Neuronal stem cell (in vitro differentiated cells): ENCODE results near the gene MRFAP1.

Experiments used
- DNase-seq: peaks from one replicate; pipeline ENCODE4 v3.0.0-alpha.2; 2013; ENCODE audit warnings: low spot score
- H2AFZ ChIP-seq: one replicate; pipeline ENCODE4 v1.6.1; 2013; ENCODE audit warnings: mild to moderate bottlenecking, low read length, inconsistent platforms
- H2AK5ac ChIP-seq: 2 replicates; pipeline ENCODE4 v1.6.1; 2013; ENCODE audit warnings: low read depth, mild to moderate bottlenecking, inconsistent platforms, low read length, moderate library complexity, mixed read lengths
- H2BK120ac ChIP-seq: 2 replicates; pipeline ENCODE4 v1.6.1; 2013; ENCODE audit warnings: low read depth, mild to moderate bottlenecking, inconsistent platforms, low read length, moderate library complexity, mixed read lengths
- H2BK12ac ChIP-seq: one replicate; pipeline ENCODE4 v1.6.1; 2013; ENCODE audit warnings: low read length, inconsistent platforms
- H2BK15ac ChIP-seq: 2 replicates; pipeline ENCODE4 v1.6.1; 2013; ENCODE audit warnings: mild to moderate bottlenecking, low read length, inconsistent platforms, mixed read lengths
- H2BK5ac ChIP-seq: one replicate; pipeline ENCODE4 v1.6.1; 2013; ENCODE audit warnings: inconsistent platforms, mild to moderate bottlenecking, low read length, moderate library complexity
- H3K14ac ChIP-seq: one replicate; pipeline ENCODE4 v1.6.1; 2013; ENCODE audit warnings: low read length, inconsistent platforms
- H3K18ac ChIP-seq: 2 replicates; pipeline ENCODE4 v1.6.1; 2013; ENCODE audit warnings: low read length, inconsistent platforms
- H3K23ac ChIP-seq: 2 replicates; pipeline ENCODE4 v1.6.1; 2013; ENCODE audit warnings: low read depth, mild to moderate bottlenecking, mixed read lengths, low read length, inconsistent platforms; ENCODE audit not compliant: poor library complexity
- H3K27ac ChIP-seq: replicated peaks from 3 replicates; pipeline ENCODE4 v1.5.1; 2013; ENCODE audit warnings: low read length, inconsistent platforms
- H3K27me3 ChIP-seq, 3 experiments: 2 replicates each; pipeline ENCODE4 v1.6.1; 2013; ENCODE audit warnings: low read length in 3 of 3, mild to moderate bottlenecking in 2 of 3, inconsistent platforms in 1 of 3, low read depth in 1 of 3, mixed read lengths in 1 of 3, moderate library complexity in 1 of 3; ENCODE audit not compliant: control insufficient read depth in 3 of 3, insufficient read depth in 3 of 3
- H3K36me3 ChIP-seq, 2 donors: replicated peaks in 1 of 2; 2 replicates each; pipeline ENCODE4 v1.6.1; 2013; ENCODE audit warnings: low read length in 2 of 2; ENCODE audit not compliant: control insufficient read depth in 2 of 2, insufficient read depth in 2 of 2
- H3K4ac ChIP-seq: 2 replicates; pipeline ENCODE4 v1.6.1; 2013; ENCODE audit warnings: inconsistent platforms, mild to moderate bottlenecking, low read length, moderate library complexity
- H3K4me1 ChIP-seq, 2 donors: 1 replicate in 1 of 2; 2 replicates in 1 of 2; pipeline ENCODE4 v1.6.1; 2013; ENCODE audit warnings: low read length in 2 of 2, low read depth in 1 of 2; ENCODE audit not compliant: control insufficient read depth in 2 of 2, insufficient read depth in 1 of 2
- H3K4me2 ChIP-seq: one replicate; pipeline ENCODE4 v1.6.1; 2013; ENCODE audit warnings: mild to moderate bottlenecking, low read length, inconsistent platforms; ENCODE audit not compliant: insufficient read depth, poor library complexity, severe bottlenecking
- H3K4me3 ChIP-seq, 2 donors: 2 replicates each; pipeline ENCODE4 v1.5.1; 2013; ENCODE audit warnings: low read length in 2 of 2, mild to moderate bottlenecking in 2 of 2, inconsistent platforms in 1 of 2, moderate library complexity in 1 of 2
- H3K79me1 ChIP-seq: one replicate; pipeline ENCODE4 v1.6.1; 2013; ENCODE audit warnings: low read depth, mild to moderate bottlenecking, inconsistent platforms, low read length, moderate library complexity
- H3K9ac ChIP-seq: one replicate; pipeline ENCODE4 v1.6.1; 2013; ENCODE audit warnings: mild to moderate bottlenecking, low read depth, low read length, inconsistent platforms; ENCODE audit not compliant: poor library complexity
- H3K9me3 ChIP-seq, 2 donors: replicated peaks in 1 of 2; 2 replicates each; pipeline versions ENCODE3 to v1.6.1; 2013; ENCODE audit warnings: low read length in 2 of 2, mild to moderate bottlenecking in 2 of 2, inconsistent platforms in 1 of 2, low read depth in 1 of 2, mixed read lengths in 1 of 2, moderate library complexity in 1 of 2; ENCODE audit not compliant: control insufficient read depth in 2 of 2, insufficient read depth in 1 of 2
- H4K8ac ChIP-seq: one replicate; pipeline ENCODE4 v1.6.1; 2013; ENCODE audit warnings: low read depth, mild to moderate bottlenecking, inconsistent platforms, low read length, moderate library complexity
- H4K91ac ChIP-seq: one replicate; pipeline ENCODE4 v1.6.1; 2013; ENCODE audit warnings: low read length, low read depth, mild to moderate bottlenecking, inconsistent platforms; ENCODE audit not compliant: poor library complexity
- WGBS, 2 donors: extraction: QIAGEN DNeasy Blood & Tissue Kit; methylation state at CpG; one replicate each; pipeline ENCODE4 v1.1.7; 2013; ENCODE audit warnings: missing lambda C conversion rate in 2 of 2, mixed read lengths in 1 of 2; ENCODE audit not compliant: insufficient read length in 2 of 2, insufficient replicate concordance in 1 of 2; ENCODE audit errors: extremely low coverage in 2 of 2; 5-methylcytosine and 5-hydroxymethylcytosine counted together

Gene MRFAP1

GRCh38 chr4:6594341-6594740 lies 46.1 kb upstream of the MRFAP1 start:
- no peaks in the 10 kb centered on the region for H3K79me1 ChIP-seq
- H3K23ac ChIP-seq, result no peak overlapping the region
- no peak overlapping the region for H2BK12ac ChIP-seq
- H3K9me3 ChIP-seq, result no peaks in the 10 kb centered on the region
- H2AFZ ChIP-seq, result no peak overlapping the region
- peak overlapping the region; percentile 48 for H4K8ac ChIP-seq
- H3K18ac ChIP-seq, result no peak overlapping the region
- no peak overlapping the region for H4K91ac ChIP-seq
- H3K4ac ChIP-seq, result no peak overlapping the region
- no peaks in the 10 kb centered on the region for H3K4me1 ChIP-seq
- H2BK5ac ChIP-seq, result peak overlapping the region; percentile 66
- no peak overlapping the region for H3K14ac ChIP-seq
- H3K9ac ChIP-seq, result no peak overlapping the region
- no peak overlapping the region for H2BK120ac ChIP-seq
- H3K36me3 ChIP-seq, result peaks cover 0 to 3% of the 10 kb centered on the region in 2 donors
- no peak overlapping the region for H3K4me3 ChIP-seq
- no CpG with 5 or more reads among the region's 22 CpGs for WGBS, 2 donors
- no peak for DNase-seq
- no peak overlapping the region for H2AK5ac ChIP-seq
- no peak overlapping the region for H3K27ac ChIP-seq
- no peaks in the 10 kb centered on the region for H3K27me3 ChIP-seq
- no peak overlapping the region for H2BK15ac ChIP-seq
- no peak overlapping the region for H3K4me2 ChIP-seq

DNA sequence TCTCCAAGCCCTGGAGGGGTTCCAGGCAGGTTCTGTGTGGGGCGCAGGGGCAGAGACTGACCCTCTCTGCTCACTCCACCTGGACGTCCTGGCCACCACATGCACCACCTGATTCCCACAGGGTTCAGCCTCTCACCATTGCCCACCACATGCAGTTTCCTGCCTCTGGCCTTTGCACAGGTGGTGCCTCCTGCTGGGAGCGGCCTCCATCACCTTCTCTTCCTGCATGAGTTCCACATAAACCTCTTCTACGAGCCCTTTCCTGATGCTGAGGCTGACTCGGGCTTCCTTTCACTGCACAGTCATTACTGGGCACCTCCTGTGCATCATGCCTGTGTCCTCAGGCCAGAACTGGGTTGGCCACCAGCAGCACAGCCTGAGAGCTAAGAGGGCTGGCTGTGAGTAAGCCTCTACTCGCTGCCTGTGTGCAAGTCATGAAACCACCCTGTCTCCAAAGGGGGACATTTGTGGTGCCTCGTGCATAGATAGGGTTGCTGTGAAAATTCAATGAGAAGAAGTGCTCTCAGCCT lies 45.6 kb upstream of the MRFAP1 start:
- no peak for DNase-seq
- no peaks in the 10 kb centered on the region for H3K9me3 ChIP-seq
- no peak overlapping the region for H2BK15ac ChIP-seq
- peak overlapping the region; percentile 53 for H3K4ac ChIP-seq
- peak overlapping the region; percentile 46 for H2AK5ac ChIP-seq
- peaks cover 0 to 3% of the 10 kb centered on the region in 2 donors for H3K36me3 ChIP-seq
- H3K18ac ChIP-seq, result no peak overlapping the region
- H3K4me2 ChIP-seq, result no peak overlapping the region
- H3K27ac ChIP-seq, result no peak overlapping the region
- H3K79me1 ChIP-seq, result no peaks in the 10 kb centered on the region
- H4K91ac ChIP-seq, result no peak overlapping the region
- peak overlapping the region; percentile 65 for H3K23ac ChIP-seq
- no peak overlapping the region for H2AFZ ChIP-seq
- H3K4me3 ChIP-seq, result no peak overlapping the region
- no CpG with 5 or more reads among the region's 7 CpGs for WGBS, 2 donors
- no peak overlapping the region for H4K8ac ChIP-seq
- H3K9ac ChIP-seq, result no peak overlapping the region
- H2BK12ac ChIP-seq, result peak overlapping the region; percentile 58
- no peaks in the 10 kb centered on the region for H3K4me1 ChIP-seq
- H3K27me3 ChIP-seq, result no peaks in the 10 kb centered on the region
- H2BK5ac ChIP-seq, result peak overlapping the region; percentile 66
- peak overlapping the region; percentile 47 for H3K14ac ChIP-seq
- no peak overlapping the region for H2BK120ac ChIP-seq

- Histone ChIP-seq H4K8ac (no peak overlapping the region), H4K91ac (no peak overlapping the region), H3K27ac (no peak overlapping the region), H3K79me1 (no peaks in the 10 kb centered on the region), H3K27me3 (no peaks in the 10 kb centered on the region), H3K23ac (peak overlapping the region; percentile 60), H2BK5ac (no peak overlapping the region), H2BK120ac (no peak overlapping the region), H2AK5ac (no peak overlapping the region), H2AFZ (no peak overlapping the region), H3K36me3 (peaks cover 0 to 3% of the 10 kb centered on the region in 2 donors), H2BK12ac (no peak overlapping the region), H3K14ac (peak overlapping the region; percentile 71), H2BK15ac (no peak overlapping the region), H3K4ac (no peak overlapping the region), H3K4me3 (no peak overlapping the region), H3K4me2 (no peak overlapping the region), H3K18ac (no peak overlapping the region), H3K9ac (no peak overlapping the region), H3K4me1 (no peaks in the 10 kb centered on the region), H3K9me3 (no peaks in the 10 kb centered on the region)
- no peak for DNase-seq
- no CpG with 5 or more reads among the region's 16 CpGs for WGBS, 2 donors
These were observed 44.5 kb upstream of the MRFAP1 start for GRCh38 chr4:6595897-6596537.

DNA sequence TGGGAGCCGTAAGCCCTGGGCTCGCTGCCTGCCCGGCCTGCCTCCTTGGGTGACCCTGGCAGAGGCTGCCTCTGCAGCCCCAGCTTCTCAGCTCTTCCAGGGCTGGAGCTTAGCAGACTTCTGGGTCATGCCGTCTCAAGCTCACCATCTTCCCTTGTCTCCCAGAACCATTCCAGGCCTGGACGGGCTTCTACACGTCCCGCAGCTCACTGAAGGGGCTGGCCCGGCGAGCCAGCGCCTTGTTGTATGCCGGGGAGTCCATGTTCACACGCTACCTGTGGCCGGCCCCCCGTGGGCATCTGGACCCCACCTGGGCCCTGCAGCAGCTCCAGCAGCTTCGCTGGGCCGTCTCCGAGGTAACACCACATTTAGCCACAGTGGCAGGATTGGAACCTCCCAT lies 43.5 kb upstream of the MRFAP1 start:
- Histone ChIP-seq H4K91ac (peak overlapping the region; percentile 64), H3K4me2 (no peak overlapping the region), H3K18ac (peak overlapping the region; percentile 28), H3K9ac (no peak overlapping the region), H3K27ac (no peak overlapping the region), H2BK15ac (no peak overlapping the region), H2BK5ac (no peak overlapping the region), H2BK120ac (no peak overlapping the region), H4K8ac (no peak overlapping the region), H3K9me3 (no peaks in the 10 kb centered on the region), H3K4me3 (no peak overlapping the region), H2BK12ac (peak overlapping the region; percentile 58), H3K79me1 (no peaks in the 10 kb centered on the region), H2AK5ac (no peak overlapping the region), H3K23ac (no peak overlapping the region), H3K4ac (no peak overlapping the region), H2AFZ (no peak overlapping the region), H3K4me1 (no peaks in the 10 kb centered on the region), H3K27me3 (no peaks in the 10 kb centered on the region), H3K36me3 (peaks cover 0 to 3% of the 10 kb centered on the region in 2 donors), H3K14ac (no peak overlapping the region)
- DNase-seq, result no peak
- no CpG with 5 or more reads among the region's 17 CpGs for whole genome bisulfite sequencing, 2 donors
